Fibroblast of lung (primary cell): ENCODE measurements around the gene RCL1.

Experiments
- CTCF ChIP-seq, 2 donors: IDR thresholded peaks in 1 of 2; conservative IDR thresholded peaks in 1 of 2; 1 replicate in 1 of 2; 2 replicates in 1 of 2; pipeline ENCODE4 v1.5.1; 2011 to 2012; ENCODE audit warnings: low read length in 2 of 2, control low read depth in 1 of 2, inconsistent platforms in 1 of 2, low read depth in 1 of 2, mild to moderate bottlenecking in 1 of 2
- EZH2 ChIP-seq: IDR thresholded peaks from 2 replicates; pipeline ENCODE4 v1.5.1; 2012; ENCODE audit warnings: low read length, control low read depth, mild to moderate bottlenecking; ENCODE audit errors: missing control alignments

GRCh38 chr9:4902135-4902475 lies 109.4 kb downstream of the RCL1 start:
- TF ChIP-seq CTCF (conservative IDR thresholded peaks at IDR 0.05 in 1 of 2, IDR thresholded peaks at IDR 0.05 in 1 of 2; ENCODE audit: low read depth in 1 of 2, low read length in 2 of 2) (no peak), EZH2 (no peak)
